HEK293 (cell line): ENCODE measurements around the gene WDR20.

Experiments used
- CTCF ChIA-PET: fragments of 350-600 bp; formaldehyde crosslinking; extraction: SDS; loops from one replicate; lab custom pipeline; 2021; ENCODE audit warnings: antibody characterized with exemption; lab: Yijun Ruan, JAX
- POLR2A ChIA-PET: fragments of 300-600 bp; formaldehyde crosslinking; extraction: SDS; loops from one replicate; lab custom pipeline; 2020; ENCODE audit warnings: antibody characterized with exemption, inconsistent platforms; lab: Yijun Ruan, JAX
- H3K27ac ChIP-seq: fragments of 200-500 bp; sonication (Bioruptor generic); 2 replicates; pipeline ENCODE4 v1.5.1; 2014; ENCODE audit warnings: low read depth, low read length, control low read depth, inconsistent platforms; ENCODE audit errors: extremely low read depth
- H3K36me3 ChIP-seq, 2 experiments: fragments of 200-500 bp in 1 of 2; sonication (Bioruptor generic) in 1 of 2; 1 replicate in 1 of 2; 2 replicates in 1 of 2; pipeline ENCODE4 v1.5.1; 2014 to 2017; ENCODE audit warnings: inconsistent platforms in 2 of 2, low read length in 2 of 2; ENCODE audit not compliant: control insufficient read depth in 2 of 2, insufficient read depth in 1 of 2
- H3K4me1 ChIP-seq: fragments of 200-500 bp; sonication (Bioruptor generic); 2 replicates; pipeline ENCODE4 v1.5.1; 2014; ENCODE audit warnings: mild to moderate bottlenecking, low read length, inconsistent platforms; ENCODE audit not compliant: control insufficient read depth, insufficient read depth
- H3K4me3 ChIP-seq: 2 replicates; pipeline ENCODE4 v1.5.1; 2011; ENCODE audit warnings: low read depth, mild to moderate bottlenecking, control low read depth, low read length, moderate library complexity
- H3K9me3 ChIP-seq: fragments of 200-500 bp; sonication (Bioruptor generic); 2 replicates; pipeline ENCODE4 v1.5.1; 2014; ENCODE audit warnings: low read depth, low read length, inconsistent platforms; ENCODE audit not compliant: control insufficient read depth, insufficient read depth
- GLI2 ChIP-seq: fragments of 450-650 bp; formaldehyde crosslinking; IDR thresholded peaks from 2 replicates; pipeline ENCODE4; 2017; ENCODE audit warnings: missing biosample characterization, missing genetic modification characterization, low read depth, borderline replicate concordance
- KLF7 ChIP-seq: fragments of 450-650 bp; formaldehyde crosslinking; IDR thresholded peaks from 2 replicates; pipeline ENCODE4 v1.5.1; 2016; ENCODE audit warnings: missing biosample characterization, missing genetic modification characterization, borderline replicate concordance
- ZIC2 ChIP-seq: fragments of 450-650 bp; formaldehyde crosslinking; IDR thresholded peaks from 2 replicates; pipeline ENCODE4 v1.5.1; 2016; ENCODE audit warnings: missing biosample characterization, missing genetic modification characterization
- ZNF175 ChIP-seq: fragments of 450-650 bp; formaldehyde crosslinking; IDR thresholded peaks from 2 replicates; pipeline ENCODE4 v1.5.1; 2016; ENCODE audit warnings: missing biosample characterization, missing genetic modification characterization
- ZNF23 ChIP-seq: fragments of 450-650 bp; formaldehyde crosslinking; IDR thresholded peaks from 2 replicates; pipeline ENCODE4 v1.5.1; 2016; ENCODE audit warnings: missing biosample characterization, missing genetic modification characterization, borderline replicate concordance
- ZNF248 ChIP-seq: fragments of 450-650 bp; formaldehyde crosslinking; IDR thresholded peaks from 2 replicates; pipeline ENCODE4 v1.5.1; 2017; ENCODE audit warnings: missing biosample characterization, missing genetic modification characterization
- ZNF324 ChIP-seq: fragments of 450-650 bp; formaldehyde crosslinking; IDR thresholded peaks from 2 replicates; pipeline ENCODE4 v1.5.1; 2016; ENCODE audit warnings: missing biosample characterization, missing genetic modification characterization
- ZNF350 ChIP-seq: fragments of 450-650 bp; formaldehyde crosslinking; IDR thresholded peaks from 2 replicates; pipeline ENCODE4 v1.5.0; 2017; ENCODE audit warnings: missing biosample characterization, mild to moderate bottlenecking, missing genetic modification characterization
- ZNF48 ChIP-seq: fragments of 450-650 bp; formaldehyde crosslinking; IDR thresholded peaks from 2 replicates; pipeline ENCODE4 v1.5.1; 2016; ENCODE audit warnings: missing biosample characterization, missing genetic modification characterization
- ZNF548 ChIP-seq: fragments of 450-650 bp; formaldehyde crosslinking; IDR thresholded peaks from 2 replicates; pipeline ENCODE4 v1.5.1; 2016; ENCODE audit warnings: missing biosample characterization, missing genetic modification characterization
- ZNF549 ChIP-seq: fragments of 450-650 bp; IDR thresholded peaks from 2 replicates; pipeline ENCODE4 v1.5.1; 2018; ENCODE audit warnings: missing biosample characterization, missing genetic modification characterization, mild to moderate bottlenecking, inconsistent platforms, moderate library complexity
- ZNF654 ChIP-seq: fragments of 450-650 bp; formaldehyde crosslinking; IDR thresholded peaks from 2 replicates; pipeline ENCODE4 v1.5.1; 2016; ENCODE audit warnings: low read depth, missing biosample characterization, missing genetic modification characterization
- ZNF768 ChIP-seq: fragments of 450-650 bp; formaldehyde crosslinking; IDR thresholded peaks from 2 replicates; pipeline ENCODE4 v1.5.1; 2018; ENCODE audit warnings: missing biosample characterization, mild to moderate bottlenecking, missing genetic modification characterization
- ZNF791 ChIP-seq: fragments of 450-650 bp; formaldehyde crosslinking; IDR thresholded peaks from 2 replicates; pipeline ENCODE4 v1.5.1; 2016; ENCODE audit warnings: missing biosample characterization, missing genetic modification characterization
- ZNF792 ChIP-seq: fragments of 450-650 bp; formaldehyde crosslinking; IDR thresholded peaks from 2 replicates; pipeline ENCODE4 v1.5.1; 2016; ENCODE audit warnings: missing biosample characterization, missing genetic modification characterization
- TF ChIP-seq, protein P1 (sequence below): fragments of 450-650 bp; formaldehyde crosslinking; IDR thresholded peaks from 2 replicates; pipeline ENCODE4 v1.5.1; 2016; ENCODE audit warnings: missing biosample characterization, missing genetic modification characterization
- TF ChIP-seq, protein P2 (sequence below): fragments of 450-650 bp; formaldehyde crosslinking; IDR thresholded peaks from 2 replicates; pipeline ENCODE4 v1.5.1; 2016; ENCODE audit warnings: missing biosample characterization, missing genetic modification characterization
- TF ChIP-seq, protein P3 (sequence below): fragments of 450-650 bp; formaldehyde crosslinking; IDR thresholded peaks from 2 replicates; pipeline ENCODE4 v1.5.1; 2017; ENCODE audit warnings: missing biosample characterization, missing genetic modification characterization
- TF ChIP-seq, protein P4 (sequence below): fragments of 450-650 bp; formaldehyde crosslinking; IDR thresholded peaks from 2 replicates; pipeline ENCODE4 v1.5.1; 2016; ENCODE audit warnings: missing biosample characterization, missing genetic modification characterization
- TF ChIP-seq, protein P5 (sequence below): fragments of 450-650 bp; formaldehyde crosslinking; IDR thresholded peaks from 2 replicates; pipeline ENCODE4 v1.5.1; 2016; ENCODE audit warnings: missing biosample characterization, missing genetic modification characterization

Gene WDR20

DNA sequence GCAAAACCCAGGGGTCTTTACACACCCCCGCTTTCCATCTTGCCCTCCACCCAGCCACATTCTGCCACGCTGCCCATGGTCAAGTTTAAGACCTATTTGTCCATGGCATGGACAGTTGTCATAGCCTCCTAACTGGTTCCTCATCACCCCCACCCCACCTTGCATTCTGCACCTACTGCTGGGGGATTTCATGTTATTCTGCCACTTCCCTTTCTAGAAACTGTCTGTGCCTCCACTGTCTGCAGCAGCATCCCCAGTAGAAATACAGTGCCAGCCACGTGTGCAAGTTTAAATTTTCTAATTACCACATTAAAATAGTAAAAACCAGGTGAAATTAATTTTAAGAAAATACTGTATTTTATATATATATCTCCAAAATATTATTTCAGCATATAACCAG is 63.2 kb downstream of the WDR20 start:
- H3K27ac ChIP-seq: no peak overlapping the region
- H3K4me1 ChIP-seq: 0 out of 2 replicates have a peak, but pooled peaks cover 4% of the 10 kb centered on the region
- POLR2A ChIA-PET: no interaction called here
- no peak overlapping the region for H3K4me3 ChIP-seq
- TF ChIP-seq, protein P1, sequence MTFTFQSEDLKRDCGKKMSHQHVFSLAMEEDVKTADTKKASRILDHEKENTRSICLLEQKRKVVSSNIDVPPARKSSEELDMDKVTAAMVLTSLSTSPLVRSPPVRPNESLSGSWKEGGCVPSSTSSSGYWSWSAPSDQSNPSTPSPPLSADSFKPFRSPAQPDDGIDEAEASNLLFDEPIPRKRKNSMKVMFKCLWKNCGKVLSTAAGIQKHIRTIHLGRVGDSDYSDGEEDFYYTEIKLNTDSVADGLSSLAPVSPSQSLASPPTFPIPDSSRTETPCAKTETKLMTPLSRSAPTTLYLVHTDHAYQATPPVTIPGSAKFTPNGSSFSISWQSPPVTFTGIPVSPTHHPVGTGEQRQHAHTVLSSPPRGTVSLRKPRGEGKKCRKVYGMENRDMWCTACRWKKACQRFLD: no peak
- TF ChIP-seq ZNF23 (tag by site-specific recombination) (no peak), ZNF548 (tag by site-specific recombination) (no peak), ZNF549 (tag by site-specific recombination) (no peak), ZNF792 (tag by site-specific recombination) (no peak), ZNF350 (tag by site-specific recombination) (no peak), ZNF768 (tag by site-specific recombination) (no peak), ZNF48 (tag by site-specific recombination) (no peak), KLF7 (tag by site-specific recombination) (no peak), ZIC2 (tag by site-specific recombination) (no peak)
- TF ChIP-seq, protein P2, sequence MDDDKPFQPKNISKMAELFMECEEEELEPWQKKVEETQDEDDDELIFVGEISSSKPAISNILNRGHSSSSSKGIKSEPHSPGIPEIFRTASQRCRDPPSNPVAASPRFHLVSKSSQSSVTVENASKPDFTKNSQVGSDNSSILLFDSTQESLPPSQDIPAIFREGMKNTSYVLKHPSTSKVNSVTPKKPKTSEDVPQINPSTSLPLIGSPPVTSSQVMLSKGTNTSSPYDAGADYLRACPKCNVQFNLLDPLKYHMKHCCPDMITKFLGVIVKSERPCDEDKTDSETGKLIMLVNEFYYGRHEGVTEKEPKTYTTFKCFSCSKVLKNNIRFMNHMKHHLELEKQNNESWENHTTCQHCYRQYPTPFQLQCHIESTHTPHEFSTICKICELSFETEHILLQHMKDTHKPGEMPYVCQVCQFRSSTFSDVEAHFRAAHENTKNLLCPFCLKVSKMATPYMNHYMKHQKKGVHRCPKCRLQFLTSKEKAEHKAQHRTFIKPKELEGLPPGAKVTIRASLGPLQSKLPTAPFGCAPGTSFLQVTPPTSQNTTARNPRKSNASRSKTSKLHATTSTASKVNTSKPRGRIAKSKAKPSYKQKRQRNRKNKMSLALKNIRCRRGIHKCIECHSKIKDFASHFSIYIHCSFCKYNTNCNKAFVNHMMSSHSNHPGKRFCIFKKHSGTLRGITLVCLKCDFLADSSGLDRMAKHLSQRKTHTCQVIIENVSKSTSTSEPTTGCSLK: no peak
- TF ChIP-seq, protein P3, sequence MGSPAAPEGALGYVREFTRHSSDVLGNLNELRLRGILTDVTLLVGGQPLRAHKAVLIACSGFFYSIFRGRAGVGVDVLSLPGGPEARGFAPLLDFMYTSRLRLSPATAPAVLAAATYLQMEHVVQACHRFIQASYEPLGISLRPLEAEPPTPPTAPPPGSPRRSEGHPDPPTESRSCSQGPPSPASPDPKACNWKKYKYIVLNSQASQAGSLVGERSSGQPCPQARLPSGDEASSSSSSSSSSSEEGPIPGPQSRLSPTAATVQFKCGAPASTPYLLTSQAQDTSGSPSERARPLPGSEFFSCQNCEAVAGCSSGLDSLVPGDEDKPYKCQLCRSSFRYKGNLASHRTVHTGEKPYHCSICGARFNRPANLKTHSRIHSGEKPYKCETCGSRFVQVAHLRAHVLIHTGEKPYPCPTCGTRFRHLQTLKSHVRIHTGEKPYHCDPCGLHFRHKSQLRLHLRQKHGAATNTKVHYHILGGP (tag by site-specific recombination): no peak
- TF ChIP-seq, protein P4, sequence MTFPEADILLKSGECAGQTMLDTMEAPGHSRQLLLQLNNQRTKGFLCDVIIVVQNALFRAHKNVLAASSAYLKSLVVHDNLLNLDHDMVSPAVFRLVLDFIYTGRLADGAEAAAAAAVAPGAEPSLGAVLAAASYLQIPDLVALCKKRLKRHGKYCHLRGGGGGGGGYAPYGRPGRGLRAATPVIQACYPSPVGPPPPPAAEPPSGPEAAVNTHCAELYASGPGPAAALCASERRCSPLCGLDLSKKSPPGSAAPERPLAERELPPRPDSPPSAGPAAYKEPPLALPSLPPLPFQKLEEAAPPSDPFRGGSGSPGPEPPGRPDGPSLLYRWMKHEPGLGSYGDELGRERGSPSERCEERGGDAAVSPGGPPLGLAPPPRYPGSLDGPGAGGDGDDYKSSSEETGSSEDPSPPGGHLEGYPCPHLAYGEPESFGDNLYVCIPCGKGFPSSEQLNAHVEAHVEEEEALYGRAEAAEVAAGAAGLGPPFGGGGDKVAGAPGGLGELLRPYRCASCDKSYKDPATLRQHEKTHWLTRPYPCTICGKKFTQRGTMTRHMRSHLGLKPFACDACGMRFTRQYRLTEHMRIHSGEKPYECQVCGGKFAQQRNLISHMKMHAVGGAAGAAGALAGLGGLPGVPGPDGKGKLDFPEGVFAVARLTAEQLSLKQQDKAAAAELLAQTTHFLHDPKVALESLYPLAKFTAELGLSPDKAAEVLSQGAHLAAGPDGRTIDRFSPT: no peak
- TF ChIP-seq, all 188 proteins: peak for 0
- peaks cover 11 to 43% of the 10 kb centered on the region in 2 experiments for H3K36me3 ChIP-seq
- CTCF ChIA-PET: no interaction called here
- H3K9me3 ChIP-seq: no peaks in the 10 kb centered on the region

DNA sequence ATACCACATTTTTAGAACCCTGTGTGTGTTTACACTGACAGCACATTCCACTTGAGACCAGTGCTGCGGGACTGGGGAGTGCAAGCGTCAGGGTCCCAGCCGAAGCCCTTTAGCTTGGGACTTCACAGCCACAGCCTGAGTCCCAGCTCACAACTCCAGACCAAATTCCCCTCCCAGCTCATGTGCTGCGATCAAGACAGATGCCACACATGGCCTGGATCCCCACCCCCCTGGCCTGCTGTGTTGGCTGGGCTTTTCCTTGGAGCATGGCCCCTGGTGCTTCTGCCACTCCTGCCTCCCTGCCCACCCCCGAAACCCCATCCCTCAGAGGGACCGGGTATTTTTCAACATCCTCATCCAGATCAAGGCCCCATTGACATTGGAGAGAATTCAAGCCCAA is 63.7 kb downstream of the WDR20 start:
- peaks cover 11 to 44% of the 10 kb centered on the region in 2 experiments for H3K36me3 ChIP-seq
- no peaks in the 10 kb centered on the region for H3K9me3 ChIP-seq
- POLR2A ChIA-PET: no interaction called here
- CTCF ChIA-PET: no interaction called here
- H3K4me3 ChIP-seq: no peak overlapping the region
- 0 out of 2 replicates have a peak, but pooled peaks cover 4% of the 10 kb centered on the region for H3K4me1 ChIP-seq
- no peak overlapping the region for H3K27ac ChIP-seq
- TF ChIP-seq ZNF791 (no peak), ZNF324 (tag by site-specific recombination) (no peak), ZNF248 (tag by site-specific recombination) (no peak), ZNF175 (no peak), ZNF654 (tag by site-specific recombination) (no peak), ZNF768 (tag by site-specific recombination) (no peak), GLI2 (tag by site-specific recombination) (no peak)
- TF ChIP-seq, protein P5, sequence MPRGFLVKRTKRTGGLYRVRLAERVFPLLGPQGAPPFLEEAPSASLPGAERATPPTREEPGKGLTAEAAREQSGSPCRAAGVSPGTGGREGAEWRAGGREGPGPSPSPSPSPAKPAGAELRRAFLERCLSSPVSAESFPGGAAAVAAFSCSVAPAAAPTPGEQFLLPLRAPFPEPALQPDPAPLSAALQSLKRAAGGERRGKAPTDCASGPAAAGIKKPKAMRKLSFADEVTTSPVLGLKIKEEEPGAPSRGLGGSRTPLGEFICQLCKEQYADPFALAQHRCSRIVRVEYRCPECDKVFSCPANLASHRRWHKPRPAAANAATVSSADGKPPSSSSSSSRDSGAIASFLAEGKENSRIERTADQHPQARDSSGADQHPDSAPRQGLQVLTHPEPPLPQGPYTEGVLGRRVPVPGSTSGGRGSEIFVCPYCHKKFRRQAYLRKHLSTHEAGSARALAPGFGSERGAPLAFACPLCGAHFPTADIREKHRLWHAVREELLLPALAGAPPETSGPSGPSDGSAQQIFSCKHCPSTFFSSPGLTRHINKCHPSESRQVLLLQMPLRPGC (tag by site-specific recombination): no peak
